Globus pallidus (tissue), 1 donor: ENCODE measurements around the gene UBE2B.
"Not testable (repeated sequence)": the region's sequence is repeated elsewhere in the genome, so short reads cannot be mapped to it uniquely, and the experiment has no call there.

Experiments used
- DNase-seq: peaks from one replicate; pipeline ENCODE4 v3.0.0-alpha.2; 2015; ENCODE audit warnings: low spot score

UBE2B gene

DNA sequence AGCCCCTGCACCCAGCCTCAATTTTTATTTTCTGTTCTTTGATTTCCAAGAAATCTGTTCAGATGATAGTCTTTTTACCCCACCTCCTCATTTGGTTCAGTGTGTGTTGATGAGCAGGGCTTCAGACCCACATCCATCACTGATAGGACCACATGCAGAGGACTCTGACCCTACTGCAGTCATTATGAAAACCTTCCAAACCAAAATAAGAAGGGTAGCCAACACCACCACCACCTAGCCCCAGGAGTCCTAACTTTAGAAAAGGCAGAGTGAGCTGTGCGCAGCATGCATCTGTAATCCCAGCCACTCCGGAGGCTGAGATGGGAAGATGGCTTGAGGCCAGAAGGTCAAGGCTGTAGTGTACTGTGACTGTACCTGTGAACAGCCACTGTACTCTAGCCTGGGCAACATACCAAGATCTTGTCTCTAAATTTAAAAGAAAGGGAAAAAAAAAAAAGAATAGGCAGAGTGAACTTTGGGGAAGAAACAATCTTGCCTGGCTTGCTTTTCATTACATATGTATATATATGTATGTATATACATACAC lies 27.3 kb downstream of the UBE2B start:
- DNase-seq, result no peak

GRCh38 chr5:134403951-134404350 lies 32.6 kb downstream of the UBE2B start:
- DNase-seq, result no peak

GRCh38 chr5:134406390-134406789 lies 35.0 kb downstream of the UBE2B start:
- DNase-seq, result no peak

- no peak for DNase-seq
These were observed 38.0 kb downstream of the UBE2B start for GRCh38 chr5:134409321-134409720.

DNA sequence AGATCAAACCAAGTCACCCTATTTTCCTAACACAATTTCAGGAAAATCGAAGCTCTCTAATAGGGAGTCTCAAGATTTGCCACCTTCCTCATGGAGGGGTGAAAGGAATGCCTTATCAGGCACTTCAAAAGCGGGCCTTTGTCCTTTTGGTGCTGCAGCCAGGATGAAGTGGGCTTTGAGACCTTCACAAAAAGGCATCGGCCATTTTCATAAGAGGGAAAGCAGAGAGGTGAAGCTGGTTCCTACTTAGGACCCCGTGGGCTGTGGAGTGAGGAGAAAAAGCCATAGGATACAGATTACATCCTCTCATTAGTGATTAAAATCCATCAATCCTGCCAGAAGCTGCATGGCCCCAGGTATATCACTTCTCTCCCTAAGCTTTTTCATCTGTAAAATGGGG lies 39.5 kb downstream of the UBE2B start:
- no peak for DNase-seq

DNA sequence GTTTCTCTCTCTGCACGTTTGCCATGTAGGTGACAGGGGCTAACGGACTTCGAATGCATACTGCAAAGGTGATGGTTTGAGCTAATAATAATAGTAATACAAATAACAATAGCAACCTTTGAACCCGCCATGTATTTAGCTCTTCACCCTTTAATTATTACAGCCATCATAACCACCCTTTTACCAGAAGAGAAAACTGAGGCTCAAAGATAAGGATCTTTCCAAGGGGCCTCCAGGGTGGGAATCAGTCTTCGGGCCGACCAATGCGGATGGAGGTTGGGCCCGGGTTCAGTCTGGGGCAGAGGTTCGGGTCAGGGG lies 39.8 kb downstream of the UBE2B start:
- no peak for DNase-seq

DNA sequence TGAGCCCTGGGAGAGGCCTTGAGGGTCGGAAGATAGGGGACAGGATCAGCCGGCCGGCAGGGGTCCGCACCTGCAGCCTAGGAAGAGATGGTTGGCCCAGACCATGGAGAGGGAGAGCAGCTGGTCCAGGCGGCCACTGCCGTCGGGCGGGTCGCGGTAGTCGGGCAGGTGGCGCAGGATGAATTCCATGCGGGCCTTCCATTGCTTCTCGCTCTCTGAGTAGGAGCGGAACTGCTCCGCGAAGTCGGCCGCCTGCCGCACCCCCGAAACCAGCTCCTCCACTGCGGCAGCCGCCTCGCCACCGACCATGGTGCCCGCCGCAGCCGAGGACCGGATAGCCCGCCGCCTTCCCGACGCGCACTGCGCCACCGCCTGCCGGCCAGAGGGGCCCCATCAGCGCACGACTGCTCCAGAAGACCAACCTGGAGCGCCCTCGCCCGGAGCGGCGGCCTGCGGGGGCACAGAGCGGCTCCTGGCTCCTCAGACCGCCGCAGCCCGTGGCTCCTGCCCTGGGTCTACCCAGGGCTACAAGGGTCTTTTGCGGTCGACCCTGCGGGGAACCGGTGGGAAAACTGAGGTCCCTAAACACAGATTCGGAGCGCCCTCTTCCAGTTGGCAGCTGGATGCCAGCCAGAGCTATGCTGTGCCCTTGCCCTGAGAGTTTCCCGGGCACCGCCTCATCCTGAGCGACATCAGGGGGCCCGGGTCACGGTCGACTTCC lies 40.3 kb downstream of the UBE2B start, which contains the start of gene CDKN2AIPNL:
TSS of gene CDKN2AIPNL (minus strand) at position 336 of the 721 bp plus-strand sequence. CDS start at position 309, 27 bp downstream.
- DNase-seq, result peak; percentile 86

GRCh38 chr5:134413046-134413445 lies 41.7 kb downstream of the UBE2B start:
- no peak for DNase-seq

DNA sequence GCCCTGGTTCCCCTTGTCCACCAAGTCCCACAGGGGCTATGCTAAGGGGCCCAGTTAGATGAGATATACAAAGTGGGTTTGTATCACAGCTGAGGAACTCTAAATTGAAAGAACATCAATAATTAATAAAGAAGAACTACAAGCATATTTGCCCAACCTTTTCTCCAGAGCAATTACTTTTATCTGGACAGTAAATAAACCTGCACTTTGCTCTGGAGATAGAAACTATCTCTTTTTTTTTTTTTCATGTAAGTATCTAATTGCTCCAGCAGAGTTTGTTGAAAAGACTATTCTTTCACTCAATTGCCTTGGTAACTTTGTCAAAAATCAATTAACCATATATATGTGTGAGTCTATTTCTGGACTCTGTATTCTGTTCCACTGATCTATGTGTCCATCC lies 46.3 kb downstream of the UBE2B start:
- DNase-seq, result no peak

- DNase-seq, result no peak
These were observed 47.6 kb downstream of the UBE2B start for GRCh38 chr5:134418958-134419357.

DNA sequence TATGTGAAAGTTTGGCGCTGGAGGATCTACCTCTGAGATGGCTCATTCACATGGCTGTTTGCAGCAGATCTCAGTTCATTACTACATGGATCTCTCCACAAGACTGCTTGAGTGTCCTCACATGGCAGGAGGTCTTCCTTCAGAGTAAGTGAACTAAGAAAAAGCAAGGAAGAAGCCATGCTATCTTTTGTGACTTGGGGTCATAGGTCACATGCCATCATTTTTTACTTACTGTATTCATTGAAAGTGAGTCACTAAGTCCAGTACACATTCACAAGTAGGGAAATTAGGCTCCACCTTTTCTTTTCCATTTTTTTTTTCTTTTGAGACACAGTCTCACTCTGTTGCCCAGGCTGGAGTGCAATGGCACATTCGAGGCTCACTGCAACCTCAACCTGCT lies 49.0 kb downstream of the UBE2B start:
- no peak for DNase-seq

- not testable (repeated sequence) for DNase-seq
These were observed 49.7 kb downstream of the UBE2B start for GRCh38 chr5:134421038-134421437.

- DNase-seq, result no peak
These were observed 51.5 kb downstream of the UBE2B start for GRCh38 chr5:134422791-134423365.

DNA sequence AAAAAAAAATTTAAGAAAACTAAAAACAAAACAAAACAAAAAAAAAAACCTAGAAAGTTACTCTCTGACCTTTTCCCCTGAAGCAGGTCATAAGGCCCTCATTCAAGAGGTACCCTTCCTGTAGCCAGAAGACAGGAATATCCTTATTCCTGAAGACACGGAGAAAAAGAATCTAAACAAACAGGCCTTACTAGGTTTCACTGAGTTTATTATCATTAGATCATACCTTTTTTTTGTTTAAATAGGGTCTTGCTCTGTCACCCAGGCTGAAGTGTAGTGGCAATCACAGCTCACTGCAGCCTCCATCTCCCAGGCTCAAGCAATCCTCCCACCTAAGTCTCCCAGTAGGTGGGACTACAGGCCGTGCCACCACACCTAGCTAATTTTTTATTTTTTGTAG lies 52.0 kb downstream of the UBE2B start:
- DNase-seq, result no peak

DNA sequence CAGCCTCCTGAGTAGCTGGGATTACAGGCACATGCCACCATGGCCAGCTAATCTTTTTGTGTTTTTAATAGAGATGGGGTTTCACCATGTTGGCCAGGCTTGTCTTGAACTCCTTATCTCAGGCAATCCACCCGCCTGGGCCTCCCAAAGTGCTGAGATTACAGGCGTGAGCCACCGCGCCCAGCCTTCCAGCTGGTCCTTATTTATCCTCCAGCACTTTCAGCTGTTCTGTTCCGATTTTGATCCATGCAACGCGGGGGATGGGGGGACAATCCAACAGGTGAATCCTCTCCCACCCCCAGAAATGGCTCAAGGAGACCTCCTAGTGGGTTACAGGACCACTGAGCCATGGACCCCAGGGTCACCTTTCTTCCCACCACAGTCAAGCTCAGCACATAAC lies 55.0 kb downstream of the UBE2B start:
- no peak for DNase-seq

- no peak for DNase-seq
These were observed 56.2 kb downstream of the UBE2B start for GRCh38 chr5:134427540-134428041.

GRCh38 chr5:134430001-134430569 lies 58.7 kb downstream of the UBE2B start:
- DNase-seq, result no peak

DNA sequence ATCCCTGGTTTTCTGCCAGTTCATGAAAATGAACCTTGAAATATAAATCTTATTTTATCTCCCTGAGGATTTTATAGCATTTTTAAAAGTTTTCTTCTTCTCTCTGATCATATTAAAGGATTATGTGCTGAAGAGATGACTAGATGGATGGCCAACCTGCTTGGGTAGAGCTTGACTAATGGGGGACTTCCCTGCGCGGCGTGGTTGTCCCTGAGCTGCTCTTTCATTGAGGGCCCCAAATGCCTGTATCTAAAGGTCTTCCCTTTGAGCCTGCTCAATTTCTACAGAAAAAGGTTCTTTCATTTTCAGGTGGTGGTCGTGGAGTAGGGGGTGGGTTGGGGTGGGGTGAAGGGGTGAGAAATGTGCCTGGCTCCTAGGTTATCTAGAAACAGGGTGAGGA lies 60.8 kb downstream of the UBE2B start:
- no peak for DNase-seq

- DNase-seq, result no peak
These were observed 61.4 kb downstream of the UBE2B start for GRCh38 chr5:134432677-134433359.

DNA sequence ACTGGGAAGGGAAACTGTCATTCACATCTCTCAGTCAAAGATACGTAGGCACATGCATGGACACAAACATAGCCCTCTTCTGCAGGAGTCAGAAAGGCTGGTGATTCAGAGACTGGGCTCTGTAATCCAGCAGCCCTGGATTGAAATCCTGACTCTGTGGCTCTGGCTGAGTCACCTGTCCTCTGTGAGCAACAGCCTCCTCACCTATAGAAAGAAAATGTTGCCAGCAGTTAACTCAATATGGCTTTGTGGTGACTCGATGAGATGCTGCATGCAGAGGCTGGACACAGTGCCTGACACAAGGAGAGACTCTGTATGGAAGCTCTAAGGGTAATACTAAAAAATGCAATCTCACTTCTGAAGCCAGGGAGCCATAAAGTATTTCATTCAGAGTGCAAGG lies 64.2 kb downstream of the UBE2B start:
- DNase-seq, result no peak

- no peak for DNase-seq
These were observed 65.4 kb downstream of the UBE2B start for GRCh38 chr5:134436523-134437339.
